Subcutaneous abdominal adipose tissue (tissue), 5 donors: ENCODE results near the gene PHC2.
A peak's percentile ranks its signal among the peaks of the same experiment; 100 is the strongest.

Source experiments
- H3K27ac ChIP-seq: one replicate; pipeline ENCODE4 v1.7.0; 2013; ENCODE audit warnings: low read depth, mild to moderate bottlenecking, inconsistent platforms, low read length, moderate library complexity
- H3K27me3 ChIP-seq, 5 donors: one replicate each; pipeline ENCODE4 v1.7.0; 2013; ENCODE audit warnings: low read length in 5 of 5, inconsistent platforms in 1 of 5; ENCODE audit not compliant: control insufficient read depth in 5 of 5, insufficient read depth in 4 of 5
- H3K36me3 ChIP-seq, 5 donors: one replicate each; pipeline ENCODE4 v1.7.0; 2013; ENCODE audit warnings: low read length in 5 of 5; ENCODE audit not compliant: control insufficient read depth in 5 of 5, insufficient read depth in 5 of 5
- H3K4me1 ChIP-seq, 5 donors: one replicate each; pipeline ENCODE4 v1.7.0; 2013; ENCODE audit warnings: low read length in 5 of 5, mild to moderate bottlenecking in 3 of 5, moderate library complexity in 1 of 5; ENCODE audit not compliant: control insufficient read depth in 5 of 5, insufficient read depth in 5 of 5
- H3K4me3 ChIP-seq, 5 donors: one replicate each; pipeline ENCODE4 v1.7.0; 2013; ENCODE audit warnings: low read length in 5 of 5, low read depth in 1 of 5
- H3K9ac ChIP-seq, 5 donors: one replicate each; pipeline ENCODE4 v1.7.0; 2013; ENCODE audit warnings: low read length in 5 of 5, mild to moderate bottlenecking in 4 of 5, moderate library complexity in 3 of 5
- H3K9me3 ChIP-seq, 5 donors: one replicate each; pipeline ENCODE4 v1.7.0; 2013; ENCODE audit warnings: low read length in 5 of 5; ENCODE audit not compliant: control insufficient read depth in 5 of 5
- donor health status: healthy.
- donor health status: healthy.
- donor health status: healthy.
- donor health status: healthy.
- donor health status: healthy.

The PHC2 gene

DNA sequence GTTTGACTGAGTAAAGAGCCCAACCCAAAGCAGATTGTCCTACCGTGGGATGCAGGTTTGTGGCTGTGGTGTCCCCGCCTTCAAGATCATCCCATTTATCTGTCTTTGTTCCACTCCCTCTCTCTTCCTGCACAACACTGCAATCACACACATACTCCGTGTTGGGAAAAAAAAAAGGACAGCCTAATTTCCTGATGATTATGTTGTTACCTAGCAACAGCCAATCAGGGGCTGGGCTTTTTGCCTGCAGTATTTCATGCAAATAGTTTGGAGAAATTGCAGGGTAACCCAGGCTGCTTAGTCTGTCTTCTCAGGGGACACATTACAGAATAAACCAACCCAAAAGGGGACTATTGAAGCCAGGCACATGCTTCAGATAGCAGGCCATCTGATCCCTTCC lies 38.3 kb downstream of the PHC2 start:
- no peaks in the 10 kb centered on the region for H3K9me3 ChIP-seq
- no peaks in the 10 kb centered on the region for H3K36me3 ChIP-seq
- H3K27ac ChIP-seq: no peak overlapping the region
- no peak overlapping the region for H3K9ac ChIP-seq
- H3K4me3 ChIP-seq: no peak overlapping the region
- peaks cover 0 to 24% (median 21%) of the 10 kb centered on the region in 5 donors for H3K4me1 ChIP-seq
- no peaks in the 10 kb centered on the region for H3K27me3 ChIP-seq

DNA sequence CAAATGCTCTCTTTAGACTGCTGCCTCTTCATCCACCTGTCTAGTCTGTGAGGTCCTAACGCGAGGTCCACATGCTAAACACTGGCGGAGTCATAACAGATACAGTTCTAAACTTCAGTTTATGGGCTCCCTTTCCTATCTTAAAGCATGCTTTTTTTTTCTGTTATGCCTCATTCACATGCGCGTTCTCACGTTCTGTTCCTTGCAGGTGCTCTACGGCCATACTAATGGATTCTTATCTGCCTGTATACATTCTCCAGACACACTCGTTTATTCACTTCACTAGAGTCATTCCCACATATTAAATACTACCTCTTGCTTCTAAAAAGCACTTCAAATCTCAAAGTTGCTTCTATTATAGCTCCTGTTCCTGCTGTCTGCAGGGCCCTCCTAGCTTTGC lies 38.7 kb downstream of the PHC2 start:
- H3K9ac ChIP-seq: no peak overlapping the region
- no peaks in the 10 kb centered on the region for H3K9me3 ChIP-seq
- peaks cover 0 to 24% (median 22%) of the 10 kb centered on the region in 5 donors for H3K4me1 ChIP-seq
- H3K27ac ChIP-seq: no peak overlapping the region
- H3K27me3 ChIP-seq: no peaks in the 10 kb centered on the region
- no peak overlapping the region for H3K4me3 ChIP-seq
- no peaks in the 10 kb centered on the region for H3K36me3 ChIP-seq

DNA sequence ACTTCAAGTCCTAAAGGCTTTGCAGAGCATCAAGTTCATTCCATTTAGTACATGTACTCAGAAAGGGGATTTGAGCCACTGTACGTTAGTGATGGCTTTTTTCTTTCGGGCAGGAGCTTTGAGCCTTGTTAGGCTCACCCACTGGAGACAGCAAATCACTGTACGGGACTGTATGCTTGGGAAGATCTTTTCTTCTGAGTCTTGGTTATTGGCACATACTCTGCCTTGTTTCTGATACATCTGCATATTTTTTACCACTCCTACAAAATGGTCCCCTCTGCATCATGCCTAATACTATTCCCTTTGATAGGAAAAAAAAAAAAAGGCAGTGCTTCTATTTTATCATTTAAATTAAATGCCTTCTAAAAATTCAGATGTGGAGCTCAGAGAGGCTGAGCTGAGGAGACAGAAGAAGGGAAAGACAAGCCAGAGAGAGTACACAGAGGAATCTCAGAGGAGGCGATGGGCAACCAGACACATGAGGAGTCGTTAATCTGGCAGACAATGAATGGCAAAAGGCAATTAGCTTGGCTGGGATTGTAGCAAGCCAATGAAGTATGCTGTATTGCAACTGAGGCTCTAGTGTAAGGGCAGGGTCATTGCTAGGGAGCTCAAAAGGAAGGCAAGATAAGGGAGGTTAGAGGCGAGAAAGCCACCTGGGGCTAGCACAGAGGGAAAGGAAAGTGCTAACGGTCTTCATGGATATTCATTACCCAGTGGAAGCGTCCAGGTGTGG lies 39.4 kb downstream of the PHC2 start:
- no peaks in the 10 kb centered on the region for H3K36me3 ChIP-seq
- H3K27me3 ChIP-seq: no peaks in the 10 kb centered on the region
- no peak overlapping the region for H3K4me3 ChIP-seq
- H3K4me1 ChIP-seq: peaks cover 0 to 25% (median 19%) of the 10 kb centered on the region in 5 donors
- no peak overlapping the region for H3K9ac ChIP-seq
- no peaks in the 10 kb centered on the region for H3K9me3 ChIP-seq
- no peak overlapping the region for H3K27ac ChIP-seq

DNA sequence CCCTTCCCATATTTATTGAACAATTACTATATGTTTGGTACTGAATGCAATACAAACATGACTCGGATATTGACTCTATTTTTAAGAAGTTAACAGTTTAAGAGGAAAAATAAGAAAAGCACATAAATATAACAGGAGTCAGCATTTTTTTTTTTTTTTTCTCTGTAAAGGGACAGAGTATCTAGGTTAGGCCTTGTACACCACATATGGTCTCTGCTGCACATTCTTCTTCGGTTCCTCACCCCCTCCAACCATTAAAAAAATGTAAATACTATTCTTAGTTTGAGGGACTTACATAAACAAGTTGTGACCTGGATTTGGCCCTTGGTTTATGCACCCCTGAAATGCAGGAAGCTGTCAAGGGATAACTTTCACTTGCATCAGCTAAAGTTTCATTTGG lies 40.4 kb downstream of the PHC2 start:
- Histone ChIP-seq H3K9me3 (no peaks in the 10 kb centered on the region), H3K27me3 (no peaks in the 10 kb centered on the region), H3K4me3 (no peak overlapping the region), H3K9ac (no peak overlapping the region), H3K36me3 (no peaks in the 10 kb centered on the region), H3K27ac (no peak overlapping the region), H3K4me1 (peaks cover 0 to 26% (median 19%) of the 10 kb centered on the region in 5 donors)

DNA sequence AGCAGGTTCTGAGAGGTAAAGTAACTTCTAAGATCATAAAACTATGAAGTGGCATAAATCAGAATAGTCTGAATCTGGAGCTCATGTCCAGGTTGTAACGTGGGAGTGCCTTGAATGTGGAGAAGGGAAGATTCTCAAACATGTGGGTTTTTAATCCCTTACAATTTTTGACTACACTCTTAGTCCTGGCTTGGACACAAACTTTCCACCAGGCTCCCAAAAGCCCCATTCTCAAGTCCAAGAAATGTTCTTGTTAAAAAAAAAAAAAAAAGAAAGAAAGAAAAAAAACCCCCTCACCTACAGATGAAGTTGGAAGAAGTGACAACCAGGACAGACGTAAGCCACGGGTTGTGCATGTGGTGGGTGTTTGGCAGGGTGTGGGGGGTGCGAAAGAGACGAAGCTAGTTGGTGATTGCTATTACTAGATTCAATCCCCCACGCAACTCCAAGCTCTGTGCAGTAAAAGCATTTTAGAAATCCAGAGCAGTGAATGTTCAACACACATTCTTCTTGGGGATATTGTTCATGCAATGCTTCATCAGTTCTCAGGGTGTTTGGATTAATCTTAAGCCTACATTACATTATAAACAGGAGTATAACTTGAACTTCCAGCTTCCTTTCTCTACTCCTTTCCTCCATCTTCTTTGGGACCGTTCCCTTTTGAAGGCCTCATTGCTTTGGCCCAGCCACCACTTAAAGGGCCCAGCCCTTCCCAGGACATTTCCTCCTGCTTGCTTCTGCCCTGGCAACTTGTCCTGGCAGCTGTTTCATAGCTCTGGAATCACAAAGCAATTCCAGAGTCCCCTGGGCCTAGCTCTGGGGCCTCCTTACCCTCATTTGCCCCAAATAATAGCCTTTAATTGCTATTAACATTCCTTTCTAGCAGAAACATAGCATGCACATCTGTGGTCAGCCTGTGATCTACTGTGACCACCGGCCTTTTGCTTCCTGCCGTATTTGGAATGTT lies 41.8 kb downstream of the PHC2 start:
- H3K9me3 ChIP-seq: no peaks in the 10 kb centered on the region
- H3K27me3 ChIP-seq: no peaks in the 10 kb centered on the region
- no peak overlapping the region for H3K27ac ChIP-seq
- H3K9ac ChIP-seq: peak overlapping the region in 1 of 5 donors; percentile 37
- H3K4me1 ChIP-seq: peaks cover 0 to 25% (median 14%) of the 10 kb centered on the region in 5 donors
- no peaks in the 10 kb centered on the region for H3K36me3 ChIP-seq
- H3K4me3 ChIP-seq: peak overlapping the region in 1 of 5 donors; percentile 11

DNA sequence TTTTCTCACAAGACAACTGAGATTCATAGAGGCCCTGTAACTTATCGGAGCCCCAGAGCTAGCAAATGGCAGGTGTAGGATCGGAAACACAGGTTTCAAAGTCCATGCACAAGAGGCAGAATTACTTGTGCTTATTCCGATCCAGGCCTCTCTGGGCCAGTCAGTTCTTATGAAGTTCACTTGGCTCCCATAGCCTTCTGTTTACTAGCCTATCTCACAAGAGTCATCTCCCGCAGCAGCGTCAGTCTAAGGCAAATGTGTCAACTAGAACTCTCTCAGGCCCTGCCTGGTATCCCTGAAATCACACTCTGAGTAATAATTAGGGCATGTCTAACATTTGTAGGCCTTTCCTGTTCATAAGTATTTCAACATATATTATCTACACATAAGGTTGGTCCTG lies 43.3 kb downstream of the PHC2 start:
- H3K4me1 ChIP-seq: peaks cover 0 to 34% (median 19%) of the 10 kb centered on the region in 5 donors
- no peaks in the 10 kb centered on the region for H3K27me3 ChIP-seq
- no peak overlapping the region for H3K9ac ChIP-seq
- H3K27ac ChIP-seq: no peak overlapping the region
- no peaks in the 10 kb centered on the region for H3K36me3 ChIP-seq
- no peak overlapping the region for H3K4me3 ChIP-seq
- H3K9me3 ChIP-seq: no peaks in the 10 kb centered on the region

DNA sequence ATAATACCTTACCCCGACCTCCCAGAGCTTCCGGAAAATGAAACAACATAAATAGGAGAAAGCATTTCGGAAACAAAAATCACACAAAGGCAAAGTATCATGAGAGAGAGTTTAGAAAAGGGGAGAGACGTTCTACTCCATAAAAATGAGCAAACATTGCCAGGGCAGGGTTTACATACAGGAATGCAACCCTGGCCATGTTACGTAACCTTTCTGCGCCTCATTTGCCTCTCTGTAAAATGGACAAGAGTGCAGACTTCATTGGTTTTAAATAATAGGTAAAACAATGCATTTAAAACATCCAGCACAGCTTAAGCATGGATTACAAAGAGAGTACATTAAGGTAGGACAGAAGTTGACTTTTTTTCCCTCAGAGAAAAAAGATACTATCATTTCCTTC lies 45.6 kb downstream of the PHC2 start:
- no peak overlapping the region for H3K9ac ChIP-seq
- H3K9me3 ChIP-seq: no peaks in the 10 kb centered on the region
- H3K4me3 ChIP-seq: no peak overlapping the region
- H3K27me3 ChIP-seq: no peaks in the 10 kb centered on the region
- no peak overlapping the region for H3K27ac ChIP-seq
- H3K36me3 ChIP-seq: no peaks in the 10 kb centered on the region
- peaks cover 0 to 44% (median 27%) of the 10 kb centered on the region in 5 donors for H3K4me1 ChIP-seq

DNA sequence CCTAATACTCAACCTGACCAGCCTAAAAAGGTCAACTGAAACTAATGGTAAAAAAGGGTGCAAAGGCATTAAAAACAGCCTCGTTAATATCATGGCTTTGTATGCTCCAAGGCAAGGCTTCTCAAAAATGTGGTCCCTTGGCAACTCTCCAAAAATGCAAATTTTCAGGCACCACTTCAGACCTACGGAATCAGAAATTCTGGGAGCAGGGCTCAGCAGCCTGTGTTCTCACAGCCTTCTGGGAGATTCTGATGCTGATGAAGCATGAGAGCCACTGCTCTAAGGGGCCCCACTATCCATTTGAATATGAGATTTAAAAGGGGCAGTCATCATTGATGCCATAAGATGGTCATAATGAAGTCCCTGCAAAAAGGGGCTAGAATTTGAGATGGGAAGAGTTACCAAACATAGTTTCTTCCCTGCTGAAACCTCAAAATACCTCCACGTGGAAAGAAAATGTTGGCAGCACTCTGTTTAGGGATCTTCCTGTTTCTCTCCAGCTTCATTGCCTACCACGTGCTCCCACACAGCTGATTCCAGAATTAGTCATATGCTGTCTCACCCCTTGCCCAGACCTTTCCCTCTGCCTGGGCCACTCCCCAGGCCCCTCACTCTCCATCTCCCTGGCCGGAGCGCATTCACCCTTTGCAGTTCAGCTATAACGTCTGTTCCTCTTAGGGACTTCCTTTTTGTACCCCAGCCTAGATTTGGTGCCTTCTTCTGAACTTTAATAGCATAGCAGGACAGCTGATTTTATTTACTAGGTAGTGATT lies 46.7 kb downstream of the PHC2 start:
- Histone ChIP-seq H3K4me1 (peaks cover 0 to 45% (median 19%) of the 10 kb centered on the region in 5 donors), H3K27me3 (no peaks in the 10 kb centered on the region), H3K36me3 (no peaks in the 10 kb centered on the region), H3K4me3 (no peak overlapping the region), H3K27ac (no peak overlapping the region), H3K9ac (no peak overlapping the region), H3K9me3 (no peaks in the 10 kb centered on the region)

DNA sequence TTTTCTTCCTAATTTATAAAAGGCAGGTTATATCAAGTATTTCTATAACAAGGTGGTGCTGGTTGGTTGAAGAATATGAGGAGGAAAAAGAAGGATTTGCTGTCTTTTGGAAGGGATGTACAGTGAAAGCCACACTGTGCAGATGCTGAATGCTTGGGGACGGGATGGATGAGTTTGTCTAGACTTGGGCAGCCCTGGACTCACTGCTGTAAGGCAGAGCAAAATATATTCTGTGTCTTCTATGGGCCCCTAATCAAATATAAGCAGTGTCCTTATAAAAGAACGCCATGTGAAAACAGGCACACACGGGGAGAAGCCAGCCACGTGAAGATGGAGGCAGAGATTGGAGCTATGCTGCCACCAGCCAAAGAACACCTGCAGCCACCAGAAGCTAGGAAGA lies 47.4 kb downstream of the PHC2 start:
- H3K9ac ChIP-seq: no peak overlapping the region

More for the DNA sequence above, 47.4 kb downstream of the PHC2 start:
- H3K9me3 ChIP-seq: no peaks in the 10 kb centered on the region
- peaks cover 0 to 38% (median 12%) of the 10 kb centered on the region in 5 donors for H3K4me1 ChIP-seq
- H3K4me3 ChIP-seq: no peak overlapping the region
- no peak overlapping the region for H3K27ac ChIP-seq
- no peaks in the 10 kb centered on the region for H3K27me3 ChIP-seq
- no peaks in the 10 kb centered on the region for H3K36me3 ChIP-seq
